Left kidney (tissue), 1 donor: ENCODE measurements around the gene ERN2. TPM values are rescaled to one million over a fixed set of nuclear protein-coding genes. Genes with fewer than 3 reads are reported as not detected.

Source experiments
- polyA plus RNA-seq: library from polyadenylated mRNA; unstranded; fragments of 120-200 nt; gene quantifications from one replicate; pipeline ENCODE4 v1.2.1, GENCODE V29; 2013; ENCODE audit not compliant: insufficient read length

The ERN2 gene
- polyA plus RNA-seq, 1 donor: 0.47 TPM

Other genes starting within 250 kb of the ERN2 start
- 165 TPM for gene GGA2, start 202.7 kb downstream of the ERN2 start, polyA plus RNA-seq
- 30.7 TPM for gene EARS2, start 155.9 kb downstream of the ERN2 start, polyA plus RNA-seq
- 82.7 TPM for gene UBFD1, start 155.5 kb downstream of the ERN2 start, polyA plus RNA-seq
- gene NDUFAB1, start 116.9 kb downstream of the ERN2 start, polyA plus RNA-seq: 87.2 TPM
- gene PALB2, start 71.9 kb downstream of the ERN2 start, polyA plus RNA-seq: 24.6 TPM
- gene DCTN5, start 71.8 kb downstream of the ERN2 start, polyA plus RNA-seq: 78.7 TPM
- 38.8 TPM for gene PLK1, start 34.3 kb downstream of the ERN2 start, polyA plus RNA-seq
- gene CHP2, start 41.8 kb upstream of the ERN2 start, polyA plus RNA-seq: 1.0 TPM
- gene PRKCB, start 122.8 kb upstream of the ERN2 start, polyA plus RNA-seq: 3.8 TPM